ENCODE measurements around the gene NSF. TPM values are rescaled to one million over a fixed set of nuclear protein-coding genes. Genes with fewer than 3 reads are reported as not detected.

Gene NSF
- total RNA-seq, 2 donors from 2014 or later = 29.7 to 41.0 TPM

- peaks cover 42% of the 10 kb centered on the region for H3K4me1 Mint-ChIP-seq
- DNase-seq = no peak
- H3K27ac Mint-ChIP-seq = no peak overlapping the region
These were observed 192.6 kb downstream of the NSF start for GRCh38 chr17:46783031-46783593.

GRCh38 chr17:46785696-46786095 lies 195.2 kb downstream of the NSF start:
- Histone ChIP-seq H3K4me1 (ENCODE audit: control insufficient read depth, insufficient read depth, low read length) (peaks cover 12% of the 10 kb centered on the region), H3K27me3 (ENCODE audit: control insufficient read depth, insufficient read depth, low read length, poor library complexity, severe bottlenecking) (no peaks in the 10 kb centered on the region), H3K9ac (ENCODE audit: extremely low read depth, low read length, poor library complexity, severe bottlenecking) (no peak overlapping the region), H3K27ac (ENCODE audit: low read depth, low read length) (no peak overlapping the region), H3K36me3 (ENCODE audit: control insufficient read depth, insufficient read depth, low read length) (no peaks in the 10 kb centered on the region), H3K9me3 (ENCODE audit: control insufficient read depth, low read length) (no peaks in the 10 kb centered on the region), H3K4me3 (ENCODE audit: low read length) (no peak overlapping the region)
- Mint-ChIP-seq H3K4me1 (peaks cover 43% of the 10 kb centered on the region), H3K27me3 (ENCODE audit: insufficient read depth) (no peaks in the 10 kb centered on the region), H3K9me3 (peaks cover 14% of the 10 kb centered on the region), H3K27ac (peak overlapping the region; percentile 88), H3K4me3 (no peak overlapping the region), H3K36me3 (ENCODE audit: low read depth) (peaks cover 4% of the 10 kb centered on the region)
- TF ChIP-seq CTCF (conservative IDR thresholded peaks at IDR 0.05) = no peak
- DNase-seq = peak; percentile 94
- 21 to 23% methylated on average over 3 to 7 of the region's 7 CpGs for WGBS, 2 experiments (ENCODE audit: insufficient coverage in 1 of 2, insufficient read length in 1 of 2)

More at GRCh38 chr17:46783031-46783593, 192.6 kb downstream of the NSF start:
- H3K9ac ChIP-seq (ENCODE audit: extremely low read depth, low read length, poor library complexity, severe bottlenecking) = no peak overlapping the region
- no peaks in the 10 kb centered on the region for H3K36me3 ChIP-seq (ENCODE audit: control insufficient read depth, insufficient read depth, low read length)
- H3K9me3 Mint-ChIP-seq = no peaks in the 10 kb centered on the region
- 88 to 100% methylated on average over 3 to 7 of the region's 7 CpGs for WGBS, 2 experiments (ENCODE audit: insufficient coverage in 1 of 2, insufficient read length in 1 of 2)
- H3K27me3 Mint-ChIP-seq (ENCODE audit: insufficient read depth) = no peaks in the 10 kb centered on the region
- H3K9me3 ChIP-seq (ENCODE audit: control insufficient read depth, low read length) = no peaks in the 10 kb centered on the region
- no peak overlapping the region for H3K27ac ChIP-seq (ENCODE audit: low read depth, low read length)
- no peak overlapping the region for H3K4me3 ChIP-seq (ENCODE audit: low read length)
- H3K27me3 ChIP-seq (ENCODE audit: control insufficient read depth, insufficient read depth, low read length, poor library complexity, severe bottlenecking) = no peaks in the 10 kb centered on the region
- TF ChIP-seq CTCF (conservative IDR thresholded peaks at IDR 0.05) = no peak
- no peak overlapping the region for H3K4me3 Mint-ChIP-seq
- H3K4me1 ChIP-seq (ENCODE audit: control insufficient read depth, insufficient read depth, low read length) = peaks cover 12% of the 10 kb centered on the region
- H3K36me3 Mint-ChIP-seq (ENCODE audit: low read depth) = peaks cover 1% of the 10 kb centered on the region

- H3K4me1 ChIP-seq (ENCODE audit: control insufficient read depth, insufficient read depth, low read length) = peaks cover 12% of the 10 kb centered on the region
- H3K9me3 ChIP-seq (ENCODE audit: control insufficient read depth, low read length) = no peaks in the 10 kb centered on the region
- 96% methylated on average over 13 of the region's 13 CpGs for WGBS, 2 experiments (ENCODE audit: insufficient coverage in 1 of 2, insufficient read length in 1 of 2)
- peaks cover 14% of the 10 kb centered on the region for H3K9me3 Mint-ChIP-seq
- DNase-seq = peak; percentile 52
- H3K4me1 Mint-ChIP-seq = peaks cover 47% of the 10 kb centered on the region
- H3K4me3 ChIP-seq (ENCODE audit: low read length) = no peak overlapping the region
- no peak overlapping the region for H3K4me3 Mint-ChIP-seq
- TF ChIP-seq CTCF (conservative IDR thresholded peaks at IDR 0.05) = no peak
- H3K27ac Mint-ChIP-seq = no peak overlapping the region
- H3K27ac ChIP-seq (ENCODE audit: low read depth, low read length) = no peak overlapping the region
- no peak overlapping the region for H3K9ac ChIP-seq (ENCODE audit: extremely low read depth, low read length, poor library complexity, severe bottlenecking)
- H3K36me3 ChIP-seq (ENCODE audit: control insufficient read depth, insufficient read depth, low read length) = no peaks in the 10 kb centered on the region
- H3K27me3 Mint-ChIP-seq (ENCODE audit: insufficient read depth) = no peaks in the 10 kb centered on the region
- peaks cover 4% of the 10 kb centered on the region for H3K36me3 Mint-ChIP-seq (ENCODE audit: low read depth)
- H3K27me3 ChIP-seq (ENCODE audit: control insufficient read depth, insufficient read depth, low read length, poor library complexity, severe bottlenecking) = no peaks in the 10 kb centered on the region
These were observed 197.0 kb downstream of the NSF start for GRCh38 chr17:46787478-46787877.

Data from endodermal cell (in vitro differentiated cells).